HepG2 (cell line): Measurements from ENCODE around the gene PIGV. TPM values are rescaled to one million over a fixed set of nuclear protein-coding genes. Genes with fewer than 3 reads are reported as not detected.
A peak's percentile ranks its signal among the peaks of the same experiment; 100 is the strongest.

ENCODE experiments used
- ATAC-seq: fragments of 200-7000 bp; cut with Tn5 transposase; 3 replicates; pipeline ENCODE4 v1.9.1; 2020; ENCODE audit warnings: mild to moderate bottlenecking, moderate library complexity
- BruUV-seq: library from RNA; stranded (reverse); fragments of 400-500 nt; replicated peaks from 2 replicates; lab custom pipeline; 2021; lab: Mats Ljungman, UMichigan
- CTCF ChIA-PET: fragments of 300-600 bp; formaldehyde crosslinking; extraction: SDS; loops from one replicate; lab custom pipeline; 2021; ENCODE audit warnings: low total read pairs, inconsistent platforms, low intra/inter-chr PET ratio; lab: Yijun Ruan, JAX
- POLR2A ChIA-PET: fragments of 350-600 bp; sonication (Branson Sonifier 250); formaldehyde crosslinking; loops from one replicate; lab custom pipeline; 2020; ENCODE audit warnings: antibody characterized with exemption, inconsistent platforms; lab: Yijun Ruan, JAX
- DNase-seq: peaks from one replicate; pipeline ENCODE4 v3.0.0-alpha.2; 2015; ENCODE audit warnings: low spot score
- FAIRE-seq: peaks from 3 replicates; lab custom pipeline; 2011; peaks lifted over from hg19 to GRCh38; lab: Jason Lieb, UNC
- H2AFZ ChIP-seq: one replicate; pipeline ENCODE4 v1.6.1; 2011; ENCODE audit warnings: low read length, inconsistent platforms
- H3K27ac ChIP-seq: fragments of 300-600 bp; 3 replicates; pipeline ENCODE4 v1.8.0; 2011; ENCODE audit warnings: mixed run types, mild to moderate bottlenecking, mixed read lengths, low read length, inconsistent platforms; ENCODE audit not compliant: insufficient read depth; ENCODE audit errors: extremely low read length
- H3K27me3 ChIP-seq, 2 experiments: fragments of 200-600 bp in 1 of 2; 2 replicates in 1 of 2; 3 replicates in 1 of 2; pipeline versions ENCODE4 v1.6.0 to v1.8.0; 2011; ENCODE audit warnings: low read length in 2 of 2, mild to moderate bottlenecking in 2 of 2, moderate library complexity in 2 of 2, inconsistent platforms in 1 of 2; ENCODE audit not compliant: insufficient read depth in 2 of 2, control insufficient read depth in 1 of 2
- H3K36me3 ChIP-seq, 2 experiments: fragments of 200-600 bp in 1 of 2; replicated peaks in 1 of 2; 2 replicates in 1 of 2; 3 replicates in 1 of 2; pipeline versions ENCODE4 v1.5.1 to v1.8.0; 2011; ENCODE audit warnings: low read length in 2 of 2, inconsistent platforms in 1 of 2; ENCODE audit not compliant: insufficient read depth in 2 of 2, control insufficient read depth in 1 of 2
- H3K4me1 ChIP-seq: 2 replicates; pipeline ENCODE4 v1.5.1; 2012; ENCODE audit warnings: low read length, inconsistent platforms; ENCODE audit not compliant: insufficient read depth
- H3K4me2 ChIP-seq: 2 replicates; pipeline ENCODE4 v1.6.0; 2011; ENCODE audit warnings: low read depth, low read length, inconsistent platforms
- H3K4me3 ChIP-seq, 3 experiments: fragments of 200-600 bp in 1 of 3; sonication (generic), shearing (Covaris generic) in 1 of 3; replicated peaks in 1 of 3; 2 replicates each; pipeline ENCODE4 v1.5.1; 2011 to 2016; ENCODE audit warnings: low read length in 3 of 3, inconsistent platforms in 2 of 3, low read depth in 2 of 3, mild to moderate bottlenecking in 2 of 3, control low read depth in 1 of 3, mixed read lengths in 1 of 3; ENCODE audit not compliant: insufficient read depth in 1 of 3
- H3K79me2 ChIP-seq: one replicate; pipeline ENCODE4 v1.6.1; 2011; ENCODE audit warnings: low read length, inconsistent platforms; ENCODE audit not compliant: insufficient read depth
- H3K9ac ChIP-seq: 2 replicates; pipeline ENCODE4 v1.6.0; 2011; ENCODE audit warnings: mild to moderate bottlenecking, low read depth, low read length, inconsistent platforms; ENCODE audit not compliant: insufficient read depth
- H3K9me3 ChIP-seq: 2 replicates; pipeline ENCODE4 v1.5.1; 2012; ENCODE audit warnings: mild to moderate bottlenecking, low read length
- H4K20me1 ChIP-seq: 2 replicates; pipeline ENCODE4 v1.6.0; 2011; ENCODE audit warnings: inconsistent platforms, mild to moderate bottlenecking, low read length, moderate library complexity; ENCODE audit not compliant: insufficient read depth
- CEBPB ChIP-seq: IDR thresholded peaks from 2 replicates; pipeline ENCODE4 v1.6.1; 2011; ENCODE audit warnings: low read depth, low read length, improper control_type of control experiment, borderline replicate concordance
- RBM22 ChIP-seq: fragments of 200-400 bp; formaldehyde crosslinking; optimal IDR thresholded peaks from 2 replicates; pipeline ENCODE3; 2017; ENCODE audit warnings: mild to moderate bottlenecking, low read length, moderate library complexity
- STAT5B ChIP-seq: sonication (generic); formaldehyde crosslinking; IDR thresholded peaks from 2 replicates; pipeline ENCODE4 v1.4.0; 2020; ENCODE audit warnings: missing genetic modification reagents
- WGBS: methylation state at CpG from one replicate; pipeline ENCODE4 v1.1.6; 2017; ENCODE audit warnings: low lambda C conversion rate; 5-methylcytosine and 5-hydroxymethylcytosine counted together
- in situ Hi-C: cut with HindIII; loops from 2 replicates; pipeline ENCODE4 v1.10.0; 2017; ENCODE audit warnings: low pct_unique_long_range_greater_than_20kb; ENCODE audit not compliant: extremely low pct_ligation_motif_present
- intact Hi-C: fragments of 100-400 bp; cut with micrococcal nuclease; formaldehyde crosslinking; loops from one replicate; pipeline ENCODE4 v1.10.0; 2022; ENCODE audit not compliant: unreplicated experiment
- polyA plus RNA-seq, 8 experiments: library from polyadenylated mRNA; depleted of rRNA in 3 of 8; stranded (reverse) in 7 of 8; unstranded in 1 of 8; fragments of >200 nt; fragmentation: Illumina TruSeq in 4 of 8; extraction: Trizol in 4 of 8; gene quantifications; 2 replicates each; pipeline versions ENCODE4 v1.2.1 to v1.2.3, GENCODE V29; 2011 to 2016; ENCODE audit warnings: low read depth in 4 of 8, missing spikeins in 1 of 8, mixed read lengths in 1 of 8; ENCODE audit not compliant: insufficient read depth in 1 of 8
- total RNA-seq, 5 experiments: library from RNA; depleted of rRNA; stranded (reverse); fragments of >200 nt; fragmentation: Illumina TruSeq; extraction: Trizol; gene quantifications; 2 replicates each; pipeline ENCODE4 v1.2.3, GENCODE V29; 2016; ENCODE audit warnings: low read depth in 1 of 5
- TF ChIP-seq, protein P1 (sequence below): IDR thresholded peaks from 2 replicates; pipeline ENCODE4 v1.6.1; 2016; ENCODE audit warnings: missing genetic modification reagents, missing compliant biosample characterization

PIGV gene
- total and polyA plus RNA-seq, 2 of the 13 experiments (the other 11 are each of a cell fraction or from before 2014, with no cell fraction given), result 13.5 to 22.7 TPM

DNA sequence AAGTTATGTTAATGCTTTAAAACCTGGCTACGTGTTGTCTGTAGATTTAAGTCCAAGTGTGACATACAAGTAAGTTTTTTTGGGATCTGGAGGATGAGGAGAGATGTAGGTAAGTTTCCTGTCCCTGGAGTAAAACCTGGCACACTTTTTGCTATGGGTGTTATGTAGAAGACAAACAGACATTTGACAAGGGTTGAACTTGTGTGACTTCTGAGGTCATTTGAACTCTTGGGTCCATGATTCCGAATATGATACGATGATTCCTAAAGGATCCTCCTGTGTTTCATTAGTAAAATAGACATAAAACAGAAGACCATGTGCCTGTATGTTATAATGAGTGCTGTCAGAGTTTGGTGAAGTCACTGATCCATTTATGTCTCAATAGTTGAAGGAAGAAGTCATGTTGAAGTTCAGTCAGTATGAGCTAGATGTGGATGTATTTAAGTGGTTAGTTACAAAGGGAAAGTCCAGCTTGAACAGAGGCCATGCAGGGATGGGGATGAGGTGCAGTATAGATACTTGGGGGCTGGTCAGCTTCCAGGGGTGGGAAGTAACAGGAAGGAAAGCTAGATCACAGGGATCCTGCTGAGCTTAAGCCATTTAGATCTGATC lies 47.6 kb upstream of the PIGV start:
- intact Hi-C loops, result no loop called here

DNA sequence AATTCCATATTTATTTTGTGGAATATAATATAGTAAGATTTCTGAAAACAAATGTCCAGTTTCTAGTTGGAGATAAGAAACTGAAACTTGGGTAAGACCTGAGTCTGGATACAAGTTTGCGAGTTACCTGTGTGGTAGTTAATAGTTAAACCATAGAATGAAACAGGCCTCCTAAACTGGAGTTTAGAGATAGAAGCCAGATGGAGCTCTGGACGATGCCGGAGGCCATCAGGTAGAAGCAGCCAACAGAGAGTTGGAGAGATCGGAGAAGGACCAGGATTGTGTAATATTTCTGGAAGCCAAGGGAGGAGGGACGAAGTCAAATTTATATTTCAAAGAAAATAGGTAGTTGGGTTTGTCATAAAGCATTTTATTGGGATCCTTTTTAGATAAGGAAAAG lies 46.8 kb upstream of the PIGV start:
- H4K20me1 ChIP-seq, result no peaks in the 10 kb centered on the region; the same call in 1 of the 2 replicates
- TF ChIP-seq CEBPB (0 out of 2 replicates have a peak, but pooled peaks have one; percentile 7), STAT5B (CRISPR knock-in tag) (no peak)
- TF ChIP-seq, all 625 proteins: peak for 1
- intact Hi-C loops, result no loop called here
- no peak for DNase-seq
- in situ Hi-C loops, result no loop called here
- ATAC-seq, result no peak
- Histone ChIP-seq H3K4me1 (peaks cover 13% of the 10 kb centered on the region; the same call in 1 of the 2 replicates), H3K36me3 (peaks cover 19 to 76% of the 10 kb centered on the region in 2 experiments), H3K4me2 (no peak overlapping the region), H3K27me3 (no peaks in the 10 kb centered on the region), H3K79me2 (peaks cover 25% of the 10 kb centered on the region), H3K4me3 (no peak overlapping the region), H3K27ac (no peak overlapping the region), H2AFZ (no peak overlapping the region), H3K9ac (no peak overlapping the region), H3K9me3 (no peaks in the 10 kb centered on the region)
- CTCF ChIA-PET, result no interaction called here
- WGBS, result 94% methylated on average over 5 of the region's 5 CpGs
- no TSS peak for BruUV-seq
- no peak for FAIRE-seq
- POLR2A ChIA-PET, result no interaction called here

More for the DNA sequence above, 47.6 kb upstream of the PIGV start:
- no peak overlapping the region for H3K9ac ChIP-seq
- H3K36me3 ChIP-seq, result peaks cover 20 to 75% of the 10 kb centered on the region in 2 experiments
- POLR2A ChIA-PET, result no interaction called here
- in situ Hi-C loops, result no loop called here
- ATAC-seq, result no peak
- peaks cover 13% of the 10 kb centered on the region; the same call in 1 of the 2 replicates for H3K4me1 ChIP-seq
- no peaks in the 10 kb centered on the region; the same call in 1 of the 2 replicates for H4K20me1 ChIP-seq
- no TSS peak for BruUV-seq
- FAIRE-seq, result no peak
- H3K9me3 ChIP-seq, result no peaks in the 10 kb centered on the region
- WGBS, result 98% methylated on average over 3 of the region's 3 CpGs
- H3K79me2 ChIP-seq, result peaks cover 25% of the 10 kb centered on the region
- H2AFZ ChIP-seq, result no peak overlapping the region
- no peak overlapping the region for H3K4me3 ChIP-seq
- CTCF ChIA-PET, result no interaction called here
- H3K27ac ChIP-seq, result no peak overlapping the region
- no peak overlapping the region for H3K4me2 ChIP-seq
- peak; percentile 25 for TF ChIP-seq RBM22
- TF ChIP-seq, protein P1, sequence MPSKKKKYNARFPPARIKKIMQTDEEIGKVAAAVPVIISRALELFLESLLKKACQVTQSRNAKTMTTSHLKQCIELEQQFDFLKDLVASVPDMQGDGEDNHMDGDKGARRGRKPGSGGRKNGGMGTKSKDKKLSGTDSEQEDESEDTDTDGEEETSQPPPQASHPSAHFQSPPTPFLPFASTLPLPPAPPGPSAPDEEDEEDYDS (CRISPR knock-in tag), result no peak
- DNase-seq, result no peak
- no peaks in the 10 kb centered on the region for H3K27me3 ChIP-seq
